Adrenal gland (tissue), 12 donors: ENCODE results near the gene FAT2. TPM values are rescaled to one million over a fixed set of nuclear protein-coding genes. Genes with fewer than 3 reads are reported as not detected.

Experiments
- DNase-seq, 7 donors: peaks; one replicate each; pipeline ENCODE4 v3.0.0-alpha.2; 2019 to 2020
- H3K27ac ChIP-seq, 5 donors: fragments of 200-600 bp; sonication (generic) in 4 of 5; 1 replicate in 3 of 5; 2 replicates in 2 of 5; pipeline versions ENCODE4 v1.5.1 to v1.8.0; 2016 to 2020; ENCODE audit warnings: mild to moderate bottlenecking in 1 of 5
- H3K27me3 ChIP-seq: fragments of 200-600 bp; 2 replicates; pipeline ENCODE4 v1.8.0; 2021
- H3K36me3 ChIP-seq, 2 donors: fragments of 200-600 bp; replicated peaks in 1 of 2; 1 replicate in 1 of 2; 2 replicates in 1 of 2; pipeline versions ENCODE4 v1.5.1 to v1.8.0; 2018 to 2022
- H3K4me1 ChIP-seq, 2 donors: fragments of 200-600 bp; replicated peaks in 1 of 2; 1 replicate in 1 of 2; 2 replicates in 1 of 2; pipeline versions ENCODE4 v1.5.1 to v1.8.0; 2018 to 2021
- H3K4me3 ChIP-seq, 4 donors: fragments of 200-600 bp; sonication (generic) in 3 of 4; one replicate each; pipeline ENCODE4 v1.5.1; 2016 to 2018
- H3K9me3 ChIP-seq, 3 donors: fragments of 200-600 bp; sonication (generic) in 1 of 3; replicated peaks in 1 of 3; 1 replicate in 2 of 3; 2 replicates in 1 of 3; pipeline versions ENCODE4 v1.5.1 to v1.8.0; 2016 to 2021
- POLR2A ChIP-seq, 2 donors: fragments of 450-650 bp; IDR thresholded peaks; one replicate each; pipeline ENCODE4 v1.6.1; 2017; ENCODE audit warnings: antibody characterized with exemption in 2 of 2, mild to moderate bottlenecking in 2 of 2, moderate library complexity in 1 of 2
- WGBS, 4 donors: extraction: QIAGEN DNeasy Blood & Tissue Kit in 2 of 4; methylation state at CpG; one replicate each; pipeline versions ENCODE4 v1.1.5 to v1.1.7; 2013 to 2017; 5-methylcytosine and 5-hydroxymethylcytosine counted together
- intact Hi-C, 2 donors: fragments of 100-400 bp; cut with DNase I; formaldehyde crosslinking; loops; one replicate each; pipeline versions ENCODE4 v1.14.1 to v1.15.0; 2022 to 2023
- polyA plus RNA-seq, 3 donors: library from polyadenylated mRNA; stranded (reverse); fragments of 200-250 nt in 2 of 3; fragments of 350-450 nt in 1 of 3; fragmentation: Illumina TruSeq in 1 of 3; extraction: RNeasy Lipid Tissue Mini Kit (QIAGEN cat#74804) in 1 of 3; gene quantifications; one replicate each; pipeline ENCODE4 v1.2.3, GENCODE V29; 2013 to 2014
- total RNA-seq, 9 donors: library from RNA; depleted of rRNA in 4 of 9; stranded (reverse); fragments of >200 nt in 4 of 9; fragments of 120-200 nt in 1 of 9; fragmentation: NEBNext Ultra II Directional in 1 of 9; extraction: Animal tissue kit (Norgen Biotek cat#: 25700) in 1 of 9; gene quantifications; one replicate each; pipeline versions ENCODE4 v1.1.0 to v1.2.4, GENCODE V29; 2013 to 2023
- TF ChIP-seq, protein P1 (sequence below), 6 experiments: fragments of 450-650 bp in 4 of 6; fragments of 200-600 bp in 2 of 6; sonication (generic) in 1 of 6; IDR thresholded peaks; 1 replicate in 5 of 6; 2 replicates in 1 of 6; pipeline versions ENCODE4 v1.5.1 to v1.8.0; 2016 to 2021; ENCODE audit warnings: antibody characterized with exemption in 6 of 6, mild to moderate bottlenecking in 2 of 6, moderate library complexity in 1 of 6
- donor health status: healthy with polysubstance abuse.
- donor health status: Bipolar disorder and iron deficiency.
- donor health status: DM: yes; HTN: yes; CAD: no.
- donor health status: DM: no; HTN: no; CAD: no.
- donor health status: DM: no; HTN: no; CAD: no.
- donor health status: DM: yes; HTN: yes; CAD: no.

The FAT2 gene
- total and polyA plus RNA-seq, 12 donors: under 0.01 to 0.08 (median 0.03) TPM; not detected in 7

GRCh38 chr5:151627650-151628049, 36.5 kb upstream of the FAT2 start:
- no peak for DNase-seq
- Histone ChIP-seq H3K27me3 (no peaks in the 10 kb centered on the region), H3K36me3 (no peaks in the 10 kb centered on the region), H3K27ac (no peak overlapping the region), H3K4me3 (no peak overlapping the region), H3K9me3 (no peaks in the 10 kb centered on the region), H3K4me1 (no peaks in the 10 kb centered on the region)
- WGBS, 4 donors: 84 to 92% (median 88%) methylated on average over 6 of the region's 6 CpGs
- intact Hi-C loops: loop anchor here in 1 of 2 donors (10.0 kb wide), 1 partner anchor 103 kb away; no protein-coding TSS in a partner anchor
- TF ChIP-seq POLR2A (IDR thresholded peaks at IDR 0.05): no peak
- TF ChIP-seq, protein P1, sequence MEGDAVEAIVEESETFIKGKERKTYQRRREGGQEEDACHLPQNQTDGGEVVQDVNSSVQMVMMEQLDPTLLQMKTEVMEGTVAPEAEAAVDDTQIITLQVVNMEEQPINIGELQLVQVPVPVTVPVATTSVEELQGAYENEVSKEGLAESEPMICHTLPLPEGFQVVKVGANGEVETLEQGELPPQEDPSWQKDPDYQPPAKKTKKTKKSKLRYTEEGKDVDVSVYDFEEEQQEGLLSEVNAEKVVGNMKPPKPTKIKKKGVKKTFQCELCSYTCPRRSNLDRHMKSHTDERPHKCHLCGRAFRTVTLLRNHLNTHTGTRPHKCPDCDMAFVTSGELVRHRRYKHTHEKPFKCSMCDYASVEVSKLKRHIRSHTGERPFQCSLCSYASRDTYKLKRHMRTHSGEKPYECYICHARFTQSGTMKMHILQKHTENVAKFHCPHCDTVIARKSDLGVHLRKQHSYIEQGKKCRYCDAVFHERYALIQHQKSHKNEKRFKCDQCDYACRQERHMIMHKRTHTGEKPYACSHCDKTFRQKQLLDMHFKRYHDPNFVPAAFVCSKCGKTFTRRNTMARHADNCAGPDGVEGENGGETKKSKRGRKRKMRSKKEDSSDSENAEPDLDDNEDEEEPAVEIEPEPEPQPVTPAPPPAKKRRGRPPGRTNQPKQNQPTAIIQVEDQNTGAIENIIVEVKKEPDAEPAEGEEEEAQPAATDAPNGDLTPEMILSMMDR (IDR thresholded peaks at IDR 0.05): no peak

DNA sequence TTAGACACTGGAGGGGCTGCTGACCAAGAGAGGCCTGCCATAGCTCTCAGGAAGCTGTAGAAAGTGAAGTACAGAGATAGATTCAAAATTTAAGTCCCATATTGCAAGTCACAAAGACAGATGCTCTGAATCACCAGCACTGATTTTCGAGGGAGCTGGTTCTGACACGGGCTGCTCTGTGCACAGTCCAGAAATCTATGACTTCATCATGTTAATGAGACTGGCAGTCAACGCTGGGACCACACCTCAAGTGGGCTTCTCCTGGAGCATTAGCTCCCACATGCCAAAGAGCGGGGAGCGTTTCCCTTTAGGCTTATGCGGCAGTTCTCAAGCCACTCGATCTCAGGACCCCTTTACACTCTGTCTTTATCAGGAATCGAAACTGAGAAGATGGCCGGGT, 34.2 kb upstream of the FAT2 start:
- no peak for DNase-seq
- peaks cover 5% of the 10 kb centered on the region for H3K27me3 ChIP-seq
- H3K4me3 ChIP-seq: no peak overlapping the region
- H3K9me3 ChIP-seq: no peaks in the 10 kb centered on the region
- no peaks in the 10 kb centered on the region for H3K36me3 ChIP-seq
- H3K27ac ChIP-seq: no peak overlapping the region
- intact Hi-C loops: loop anchor here in 1 of 2 donors (10.0 kb wide), 1 partner anchor 100 kb away; no protein-coding TSS in a partner anchor
- WGBS, 4 donors: 72 to 82% (median 81%) methylated on average over 5 to 9 of the region's 9 CpGs
- no peak for TF ChIP-seq POLR2A (IDR thresholded peaks at IDR 0.05)
- TF ChIP-seq, protein P1 (IDR thresholded peaks at IDR 0.05): no peak
- H3K4me1 ChIP-seq: no peaks in the 10 kb centered on the region

DNA sequence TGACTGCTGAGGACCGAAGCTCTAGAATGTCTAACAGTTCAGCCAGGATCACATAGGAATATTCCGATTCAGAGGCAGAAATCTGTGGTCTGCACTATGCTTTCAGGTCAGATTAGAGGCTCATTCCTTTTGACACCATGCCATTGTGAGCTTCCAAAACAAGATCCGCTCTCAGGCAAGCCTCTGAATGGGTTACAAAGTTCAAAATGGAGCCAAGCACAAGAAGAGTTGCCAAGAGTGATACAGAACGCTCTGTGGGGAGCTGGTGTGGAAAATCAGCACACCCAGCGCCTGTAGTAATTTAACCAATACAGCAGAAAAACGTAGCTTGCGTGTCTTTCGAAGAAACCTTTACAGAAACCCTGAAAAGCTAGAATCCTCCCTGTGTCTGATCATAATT, 33.3 kb upstream of the FAT2 start:
- no peaks in the 10 kb centered on the region for H3K36me3 ChIP-seq
- H3K4me1 ChIP-seq: no peaks in the 10 kb centered on the region
- 72 to 74% (median 73%) methylated on average over 8 of the region's 8 CpGs for WGBS, 4 donors
- intact Hi-C loops: loop anchor here in 1 of 2 donors (10.0 kb wide), 1 partner anchor 100 kb away; no protein-coding TSS in a partner anchor
- TF ChIP-seq, protein P1 (IDR thresholded peaks at IDR 0.05): no peak
- no peak for TF ChIP-seq POLR2A (IDR thresholded peaks at IDR 0.05)
- DNase-seq: no peak
- no peak overlapping the region for H3K27ac ChIP-seq
- peaks cover 5% of the 10 kb centered on the region for H3K27me3 ChIP-seq
- no peak overlapping the region for H3K4me3 ChIP-seq
- no peaks in the 10 kb centered on the region for H3K9me3 ChIP-seq

DNA sequence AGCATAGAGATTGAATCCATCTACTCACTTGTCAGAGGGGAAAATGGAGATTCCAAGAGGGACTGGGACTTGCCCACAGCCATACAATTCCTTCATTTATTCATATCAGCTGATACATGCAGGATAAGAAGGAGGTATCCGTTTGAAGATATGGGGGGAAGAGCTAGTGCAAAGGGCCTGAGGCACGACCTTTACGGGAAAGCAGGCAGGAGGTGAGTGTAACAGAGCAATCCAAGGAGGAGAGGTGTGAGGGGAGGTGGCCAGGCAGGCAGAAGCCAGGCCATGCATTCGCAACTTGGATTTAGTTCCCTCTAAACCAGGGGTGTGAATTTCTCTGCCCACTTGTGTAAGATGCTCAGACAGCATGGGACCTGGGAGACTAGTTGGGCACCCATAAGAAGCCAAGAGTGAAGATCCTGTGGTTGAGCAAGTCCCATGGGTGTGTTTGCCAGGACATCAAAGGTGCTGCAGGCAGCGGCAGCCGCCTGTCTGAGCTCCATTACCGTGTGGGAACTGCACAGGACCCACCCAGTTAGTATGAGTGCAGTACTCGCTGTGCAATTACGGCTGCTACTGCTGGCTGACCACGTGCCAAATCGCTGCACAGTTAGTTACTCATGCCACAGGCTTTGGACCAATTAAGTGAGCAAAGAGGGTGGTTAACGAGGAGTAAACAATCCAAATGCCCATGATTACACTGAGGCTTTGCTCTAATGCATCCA, 31.4 kb upstream of the FAT2 start:
- Histone ChIP-seq H3K27ac (no peak overlapping the region), H3K9me3 (no peaks in the 10 kb centered on the region), H3K36me3 (no peaks in the 10 kb centered on the region), H3K4me1 (no peaks in the 10 kb centered on the region), H3K27me3 (peaks cover 5% of the 10 kb centered on the region), H3K4me3 (no peak overlapping the region)
- intact Hi-C loops: loop anchor here in 1 of 2 donors (10.0 kb wide), 1 partner anchor 98 kb away; no protein-coding TSS in a partner anchor
- WGBS, 4 donors: 76 to 84% (median 78%) methylated on average over 7 to 12 of the region's 12 CpGs
- TF ChIP-seq, protein P1 (IDR thresholded peaks at IDR 0.05): no peak
- no peak for TF ChIP-seq POLR2A (IDR thresholded peaks at IDR 0.05)
- DNase-seq: no peak
